ENCODE data around the gene SLC22A9. TPM values are rescaled to one million over a fixed set of nuclear protein-coding genes. Genes with fewer than 3 reads are reported as not detected.

The SLC22A9 gene
- total RNA-seq, 1 donor = not detected

DNA sequence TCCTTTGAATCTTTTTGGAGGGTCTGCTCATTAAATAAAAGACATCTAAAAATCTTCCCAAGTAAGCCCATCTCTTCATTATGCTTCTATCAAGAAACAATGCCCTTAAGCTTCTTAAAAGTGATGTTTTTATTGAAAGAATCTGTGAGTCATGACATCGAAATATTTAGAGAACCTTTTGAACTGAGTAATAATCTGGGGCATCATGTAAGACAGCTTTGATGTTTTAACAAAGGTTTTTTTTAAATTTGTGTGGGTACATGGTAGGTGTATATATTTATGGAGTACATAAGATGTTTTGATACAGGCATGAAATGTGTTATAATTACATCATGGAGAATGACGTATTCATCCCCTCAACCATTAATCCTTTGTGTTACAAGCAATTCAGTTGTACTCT is 74.6 kb downstream of the SLC22A9 start:
- no peak for DNase-seq (ENCODE audit: low read depth)
- H3K4me3 ChIP-seq (ENCODE audit: low read depth, low read length) = no peak overlapping the region
- TF ChIP-seq, protein P1, sequence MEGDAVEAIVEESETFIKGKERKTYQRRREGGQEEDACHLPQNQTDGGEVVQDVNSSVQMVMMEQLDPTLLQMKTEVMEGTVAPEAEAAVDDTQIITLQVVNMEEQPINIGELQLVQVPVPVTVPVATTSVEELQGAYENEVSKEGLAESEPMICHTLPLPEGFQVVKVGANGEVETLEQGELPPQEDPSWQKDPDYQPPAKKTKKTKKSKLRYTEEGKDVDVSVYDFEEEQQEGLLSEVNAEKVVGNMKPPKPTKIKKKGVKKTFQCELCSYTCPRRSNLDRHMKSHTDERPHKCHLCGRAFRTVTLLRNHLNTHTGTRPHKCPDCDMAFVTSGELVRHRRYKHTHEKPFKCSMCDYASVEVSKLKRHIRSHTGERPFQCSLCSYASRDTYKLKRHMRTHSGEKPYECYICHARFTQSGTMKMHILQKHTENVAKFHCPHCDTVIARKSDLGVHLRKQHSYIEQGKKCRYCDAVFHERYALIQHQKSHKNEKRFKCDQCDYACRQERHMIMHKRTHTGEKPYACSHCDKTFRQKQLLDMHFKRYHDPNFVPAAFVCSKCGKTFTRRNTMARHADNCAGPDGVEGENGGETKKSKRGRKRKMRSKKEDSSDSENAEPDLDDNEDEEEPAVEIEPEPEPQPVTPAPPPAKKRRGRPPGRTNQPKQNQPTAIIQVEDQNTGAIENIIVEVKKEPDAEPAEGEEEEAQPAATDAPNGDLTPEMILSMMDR (IDR thresholded peaks at IDR 0.05; ENCODE audit: insufficient read depth, low read depth, low read length) = no peak

DNA sequence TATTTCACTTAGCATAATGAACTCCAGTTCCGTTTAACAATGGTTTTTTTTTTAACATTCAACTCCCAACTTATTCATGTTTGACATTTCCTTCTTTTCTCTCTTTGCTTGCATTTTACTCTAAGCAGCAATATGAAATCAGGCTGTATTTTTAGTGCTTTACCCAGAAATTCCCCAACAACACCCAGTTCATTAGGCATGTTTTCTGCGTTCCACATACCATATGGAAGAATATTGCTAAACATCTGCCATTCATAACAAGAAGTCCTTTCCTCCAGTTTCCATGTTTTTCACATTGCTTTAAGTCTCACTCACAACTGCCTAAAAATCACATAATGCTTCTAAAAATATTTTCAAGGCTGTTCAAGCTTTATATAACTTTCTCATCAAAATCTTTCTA is 75.5 kb downstream of the SLC22A9 start:
- no peak for DNase-seq (ENCODE audit: low read depth)
- TF ChIP-seq, protein P1 (IDR thresholded peaks at IDR 0.05; ENCODE audit: insufficient read depth, low read depth, low read length) = no peak
- no peak overlapping the region for H3K4me3 ChIP-seq (ENCODE audit: low read depth, low read length)

DNA sequence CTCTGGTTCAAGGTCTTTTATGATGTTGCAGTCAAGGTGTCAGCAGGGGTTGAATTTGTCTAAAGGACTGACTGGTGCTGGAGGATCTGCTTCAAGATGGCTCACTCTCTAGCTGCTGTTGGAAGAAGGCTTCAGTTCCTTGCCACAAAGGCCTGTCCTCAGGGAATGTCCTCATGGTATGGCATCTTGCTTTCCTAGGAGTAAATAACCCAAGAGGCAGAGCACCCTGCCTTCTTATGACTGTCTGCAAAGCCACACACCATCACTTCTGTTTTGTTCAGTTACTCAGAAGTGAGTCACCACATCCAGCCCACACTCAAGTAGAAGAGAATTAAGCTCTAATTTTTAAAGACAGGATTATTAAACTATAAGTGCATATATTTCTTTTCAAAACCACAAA is 76.1 kb downstream of the SLC22A9 start:
- peak; percentile 8 for DNase-seq (ENCODE audit: low read depth)
- TF ChIP-seq, protein P1 (IDR thresholded peaks at IDR 0.05; ENCODE audit: insufficient read depth, low read depth, low read length) = no peak
- no peak overlapping the region for H3K4me3 ChIP-seq (ENCODE audit: low read depth, low read length)

DNA sequence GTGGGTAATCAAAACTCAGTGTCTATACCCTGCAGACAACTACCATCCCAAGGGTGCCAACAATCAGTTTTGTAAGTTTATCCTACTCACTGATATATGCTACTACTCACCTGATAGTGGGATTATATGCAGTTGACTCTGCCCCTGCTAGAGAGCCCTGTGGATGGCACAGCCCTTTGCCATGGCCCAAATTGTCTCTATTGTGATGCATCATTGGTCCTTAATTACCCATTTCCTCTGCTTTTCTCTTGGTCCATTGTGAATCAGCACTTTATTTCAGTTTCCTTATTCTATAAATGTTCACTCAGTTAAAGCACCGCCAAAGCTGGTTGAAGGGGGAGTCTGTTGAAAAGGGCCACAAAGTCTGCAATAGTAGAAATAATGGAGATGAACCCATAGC is 79.1 kb downstream of the SLC22A9 start:
- DNase-seq (ENCODE audit: low read depth) = no peak
- no peak overlapping the region for H3K4me3 ChIP-seq (ENCODE audit: low read depth, low read length)
- TF ChIP-seq, protein P1 (IDR thresholded peaks at IDR 0.05; ENCODE audit: insufficient read depth, low read depth, low read length) = no peak

DNA sequence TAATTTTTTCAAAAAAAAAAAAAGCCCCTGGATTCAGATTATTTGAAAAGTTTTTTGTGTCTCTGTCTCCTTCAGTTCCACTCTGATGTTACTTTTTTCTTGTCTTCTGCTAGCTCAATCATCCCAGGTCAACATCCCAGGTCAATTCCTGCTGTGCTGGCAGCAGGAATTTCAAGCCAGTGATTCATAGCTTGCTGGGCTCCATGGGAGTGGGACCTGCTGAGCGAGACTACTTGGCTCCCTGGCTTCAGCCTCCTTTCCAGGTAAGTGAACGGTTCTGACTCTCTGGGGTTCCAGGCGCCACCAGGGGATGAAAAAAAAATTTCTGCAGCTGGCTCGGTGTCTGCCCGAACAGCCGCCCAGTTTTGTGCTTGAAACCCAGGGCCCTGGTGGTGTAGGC is 90.0 kb downstream of the SLC22A9 start:
- no peak overlapping the region for H3K4me3 ChIP-seq (ENCODE audit: low read depth, low read length)
- TF ChIP-seq, protein P1 (IDR thresholded peaks at IDR 0.05; ENCODE audit: insufficient read depth, low read depth, low read length) = no peak
- no peak for DNase-seq (ENCODE audit: low read depth)

Other genes with a start within 250 kb of the SLC22A9 start
- not detected in 2 replicates for gene SLC22A24, start 225.6 kb upstream of the SLC22A9 start, total RNA-seq
- gene SLC22A25, start 126.2 kb upstream of the SLC22A9 start, total RNA-seq = not detected in 2 replicates
- not detected in 2 replicates for gene PLAAT5, start 121.4 kb downstream of the SLC22A9 start, total RNA-seq
- gene LGALS12, start 136.3 kb downstream of the SLC22A9 start, total RNA-seq = not detected in 2 replicates
- 5.8 and 8.2 TPM in 2 replicates for gene PLAAT4, start 167.0 kb downstream of the SLC22A9 start, total RNA-seq
- gene PLAAT2, start 193.6 kb downstream of the SLC22A9 start, total RNA-seq = not detected in 2 replicates
- gene PLAAT3, start 244.6 kb downstream of the SLC22A9 start, total RNA-seq = 4.2 and 6.0 TPM in 2 replicates